ENCODE measurements around the gene KCNH8.

DNA sequence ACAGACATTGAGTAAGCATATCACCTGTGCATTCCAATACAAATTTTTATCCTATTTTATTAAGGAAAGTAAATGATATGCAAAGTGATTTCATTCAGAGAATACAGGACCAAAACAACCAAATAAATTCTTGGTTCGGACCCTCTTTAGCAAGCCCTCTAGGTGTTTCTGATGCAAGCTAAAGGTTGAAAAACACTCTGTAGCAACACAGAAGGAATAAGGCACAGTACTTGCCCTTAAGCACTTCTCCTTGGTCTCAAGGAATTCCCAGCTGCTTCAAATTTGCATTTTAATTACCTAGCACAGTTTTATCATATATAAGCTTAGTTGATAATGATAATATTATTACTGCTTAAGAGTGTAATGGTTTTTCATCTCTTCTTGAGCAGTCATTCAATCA is 288.4 kb downstream of the KCNH8 start:
- TF ChIP-seq KDM1A (IDR thresholded peaks at IDR 0.05; ENCODE audit: borderline replicate concordance) = no peak
- TF ChIP-seq EP300 (IDR thresholded peaks at IDR 0.05; ENCODE audit: borderline replicate concordance in 1 of 2, control insufficient read depth in 1 of 2, low read depth in 2 of 2, low read length in 2 of 2) = no peak
- TF ChIP-seq, protein P1, sequence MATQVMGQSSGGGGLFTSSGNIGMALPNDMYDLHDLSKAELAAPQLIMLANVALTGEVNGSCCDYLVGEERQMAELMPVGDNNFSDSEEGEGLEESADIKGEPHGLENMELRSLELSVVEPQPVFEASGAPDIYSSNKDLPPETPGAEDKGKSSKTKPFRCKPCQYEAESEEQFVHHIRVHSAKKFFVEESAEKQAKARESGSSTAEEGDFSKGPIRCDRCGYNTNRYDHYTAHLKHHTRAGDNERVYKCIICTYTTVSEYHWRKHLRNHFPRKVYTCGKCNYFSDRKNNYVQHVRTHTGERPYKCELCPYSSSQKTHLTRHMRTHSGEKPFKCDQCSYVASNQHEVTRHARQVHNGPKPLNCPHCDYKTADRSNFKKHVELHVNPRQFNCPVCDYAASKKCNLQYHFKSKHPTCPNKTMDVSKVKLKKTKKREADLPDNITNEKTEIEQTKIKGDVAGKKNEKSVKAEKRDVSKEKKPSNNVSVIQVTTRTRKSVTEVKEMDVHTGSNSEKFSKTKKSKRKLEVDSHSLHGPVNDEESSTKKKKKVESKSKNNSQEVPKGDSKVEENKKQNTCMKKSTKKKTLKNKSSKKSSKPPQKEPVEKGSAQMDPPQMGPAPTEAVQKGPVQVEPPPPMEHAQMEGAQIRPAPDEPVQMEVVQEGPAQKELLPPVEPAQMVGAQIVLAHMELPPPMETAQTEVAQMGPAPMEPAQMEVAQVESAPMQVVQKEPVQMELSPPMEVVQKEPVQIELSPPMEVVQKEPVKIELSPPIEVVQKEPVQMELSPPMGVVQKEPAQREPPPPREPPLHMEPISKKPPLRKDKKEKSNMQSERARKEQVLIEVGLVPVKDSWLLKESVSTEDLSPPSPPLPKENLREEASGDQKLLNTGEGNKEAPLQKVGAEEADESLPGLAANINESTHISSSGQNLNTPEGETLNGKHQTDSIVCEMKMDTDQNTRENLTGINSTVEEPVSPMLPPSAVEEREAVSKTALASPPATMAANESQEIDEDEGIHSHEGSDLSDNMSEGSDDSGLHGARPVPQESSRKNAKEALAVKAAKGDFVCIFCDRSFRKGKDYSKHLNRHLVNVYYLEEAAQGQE (IDR thresholded peaks at IDR 0.05; ENCODE audit: low read depth, low read length) = no peak
- TF ChIP-seq, protein P2, sequence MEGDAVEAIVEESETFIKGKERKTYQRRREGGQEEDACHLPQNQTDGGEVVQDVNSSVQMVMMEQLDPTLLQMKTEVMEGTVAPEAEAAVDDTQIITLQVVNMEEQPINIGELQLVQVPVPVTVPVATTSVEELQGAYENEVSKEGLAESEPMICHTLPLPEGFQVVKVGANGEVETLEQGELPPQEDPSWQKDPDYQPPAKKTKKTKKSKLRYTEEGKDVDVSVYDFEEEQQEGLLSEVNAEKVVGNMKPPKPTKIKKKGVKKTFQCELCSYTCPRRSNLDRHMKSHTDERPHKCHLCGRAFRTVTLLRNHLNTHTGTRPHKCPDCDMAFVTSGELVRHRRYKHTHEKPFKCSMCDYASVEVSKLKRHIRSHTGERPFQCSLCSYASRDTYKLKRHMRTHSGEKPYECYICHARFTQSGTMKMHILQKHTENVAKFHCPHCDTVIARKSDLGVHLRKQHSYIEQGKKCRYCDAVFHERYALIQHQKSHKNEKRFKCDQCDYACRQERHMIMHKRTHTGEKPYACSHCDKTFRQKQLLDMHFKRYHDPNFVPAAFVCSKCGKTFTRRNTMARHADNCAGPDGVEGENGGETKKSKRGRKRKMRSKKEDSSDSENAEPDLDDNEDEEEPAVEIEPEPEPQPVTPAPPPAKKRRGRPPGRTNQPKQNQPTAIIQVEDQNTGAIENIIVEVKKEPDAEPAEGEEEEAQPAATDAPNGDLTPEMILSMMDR (IDR thresholded peaks at IDR 0.05 in 2 of 3, conservative IDR thresholded peaks at IDR 0.05 in 1 of 3; ENCODE audit: control insufficient read depth in 2 of 3, extremely low read depth in 1 of 3, insufficient read depth in 1 of 3, low read depth in 3 of 3, low read length in 3 of 3) = no peak
- no peak for TF ChIP-seq HSF1 (IDR thresholded peaks at IDR 0.05; ENCODE audit: low read depth, low read length)
- TF ChIP-seq CREM (IDR thresholded peaks at IDR 0.05; ENCODE audit: low read depth) = no peak
- no peak for TF ChIP-seq POLR2AphosphoS5 (IDR thresholded peaks at IDR 0.05; ENCODE audit: low read length)
- TF ChIP-seq DPF2 (IDR thresholded peaks at IDR 0.05) = no peak
- TF ChIP-seq RAD21 (IDR thresholded peaks at IDR 0.05; ENCODE audit: insufficient read depth, low read depth, low read length) = no peak
- TF ChIP-seq PAX5 (IDR thresholded peaks at IDR 0.05; ENCODE audit: borderline replicate concordance, low read depth, low read length) = no peak
